ENCODE data around the gene PARD6G. TPM values are rescaled to one million over a fixed set of nuclear protein-coding genes. Genes with fewer than 3 reads are reported as not detected.
"Not testable (repeated sequence)": the region's sequence is repeated elsewhere in the genome, so short reads cannot be mapped to it uniquely, and the experiment has no call there.

The PARD6G gene, protein sequence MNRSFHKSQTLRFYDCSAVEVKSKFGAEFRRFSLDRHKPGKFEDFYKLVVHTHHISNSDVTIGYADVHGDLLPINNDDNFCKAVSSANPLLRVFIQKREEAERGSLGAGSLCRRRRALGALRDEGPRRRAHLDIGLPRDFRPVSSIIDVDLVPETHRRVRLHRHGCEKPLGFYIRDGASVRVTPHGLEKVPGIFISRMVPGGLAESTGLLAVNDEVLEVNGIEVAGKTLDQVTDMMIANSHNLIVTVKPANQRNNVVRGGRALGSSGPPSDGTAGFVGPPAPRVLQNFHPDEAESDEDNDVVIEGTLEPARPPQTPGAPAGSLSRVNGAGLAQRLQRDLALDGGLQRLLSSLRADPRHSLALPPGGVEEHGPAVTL
- 28.0 and 28.3 TPM in 2 replicates for total RNA-seq
- long read RNA-seq, partial matches to known transcripts = 2 of 6 reads
- long read RNA-seq, other reads (novel, unspliced or antisense) = 4 of 6 reads

DNA sequence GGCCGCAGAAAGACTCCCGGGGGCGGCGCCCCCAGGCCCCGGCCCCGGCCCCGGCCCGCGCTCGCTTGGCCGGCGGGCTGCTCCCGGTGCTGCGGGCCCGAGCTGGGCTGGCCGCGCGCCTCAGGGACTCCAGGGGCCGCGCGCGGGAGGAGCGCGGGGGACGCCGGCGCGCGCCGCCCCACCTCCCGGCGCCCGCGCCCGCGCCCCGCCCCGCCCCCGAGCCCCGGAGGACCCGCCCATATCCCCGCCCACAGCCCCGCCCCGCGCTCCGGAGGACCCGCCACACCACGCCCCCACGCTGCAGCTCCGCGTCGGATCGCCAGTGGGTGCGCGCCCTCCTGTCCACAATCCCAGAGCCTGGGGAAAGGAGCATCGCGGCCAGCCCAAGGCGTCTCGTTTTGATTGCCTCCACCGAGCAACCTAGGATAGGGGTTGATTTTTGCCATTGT, at the start of gene PARD6G:
Gene PARD6G (minus strand): TSS at position 122 of the 449 bp plus-strand sequence. CDS start 166 bp downstream, outside the sequence.
- Mint-ChIP-seq H3K4me1 (peaks cover 10% of the 10 kb centered on the region), H3K36me3 (ENCODE audit: low read depth) (no peaks in the 10 kb centered on the region), H3K4me3 (peak within 1 kb of the TSS; percentile 83), H3K27ac (ENCODE audit: unreplicated experiment) (peak within 1 kb of the TSS; percentile 50), H3K27me3 (ENCODE audit: low read depth) (no peaks in the 10 kb centered on the region), H3K9me3 (no peaks in the 10 kb centered on the region)
- DNase-seq (ENCODE audit: low read depth, low spot score) = peak; percentile 77
- TF ChIP-seq, protein P1, sequence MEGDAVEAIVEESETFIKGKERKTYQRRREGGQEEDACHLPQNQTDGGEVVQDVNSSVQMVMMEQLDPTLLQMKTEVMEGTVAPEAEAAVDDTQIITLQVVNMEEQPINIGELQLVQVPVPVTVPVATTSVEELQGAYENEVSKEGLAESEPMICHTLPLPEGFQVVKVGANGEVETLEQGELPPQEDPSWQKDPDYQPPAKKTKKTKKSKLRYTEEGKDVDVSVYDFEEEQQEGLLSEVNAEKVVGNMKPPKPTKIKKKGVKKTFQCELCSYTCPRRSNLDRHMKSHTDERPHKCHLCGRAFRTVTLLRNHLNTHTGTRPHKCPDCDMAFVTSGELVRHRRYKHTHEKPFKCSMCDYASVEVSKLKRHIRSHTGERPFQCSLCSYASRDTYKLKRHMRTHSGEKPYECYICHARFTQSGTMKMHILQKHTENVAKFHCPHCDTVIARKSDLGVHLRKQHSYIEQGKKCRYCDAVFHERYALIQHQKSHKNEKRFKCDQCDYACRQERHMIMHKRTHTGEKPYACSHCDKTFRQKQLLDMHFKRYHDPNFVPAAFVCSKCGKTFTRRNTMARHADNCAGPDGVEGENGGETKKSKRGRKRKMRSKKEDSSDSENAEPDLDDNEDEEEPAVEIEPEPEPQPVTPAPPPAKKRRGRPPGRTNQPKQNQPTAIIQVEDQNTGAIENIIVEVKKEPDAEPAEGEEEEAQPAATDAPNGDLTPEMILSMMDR (conservative IDR thresholded peaks at IDR 0.05) = no peak

DNA sequence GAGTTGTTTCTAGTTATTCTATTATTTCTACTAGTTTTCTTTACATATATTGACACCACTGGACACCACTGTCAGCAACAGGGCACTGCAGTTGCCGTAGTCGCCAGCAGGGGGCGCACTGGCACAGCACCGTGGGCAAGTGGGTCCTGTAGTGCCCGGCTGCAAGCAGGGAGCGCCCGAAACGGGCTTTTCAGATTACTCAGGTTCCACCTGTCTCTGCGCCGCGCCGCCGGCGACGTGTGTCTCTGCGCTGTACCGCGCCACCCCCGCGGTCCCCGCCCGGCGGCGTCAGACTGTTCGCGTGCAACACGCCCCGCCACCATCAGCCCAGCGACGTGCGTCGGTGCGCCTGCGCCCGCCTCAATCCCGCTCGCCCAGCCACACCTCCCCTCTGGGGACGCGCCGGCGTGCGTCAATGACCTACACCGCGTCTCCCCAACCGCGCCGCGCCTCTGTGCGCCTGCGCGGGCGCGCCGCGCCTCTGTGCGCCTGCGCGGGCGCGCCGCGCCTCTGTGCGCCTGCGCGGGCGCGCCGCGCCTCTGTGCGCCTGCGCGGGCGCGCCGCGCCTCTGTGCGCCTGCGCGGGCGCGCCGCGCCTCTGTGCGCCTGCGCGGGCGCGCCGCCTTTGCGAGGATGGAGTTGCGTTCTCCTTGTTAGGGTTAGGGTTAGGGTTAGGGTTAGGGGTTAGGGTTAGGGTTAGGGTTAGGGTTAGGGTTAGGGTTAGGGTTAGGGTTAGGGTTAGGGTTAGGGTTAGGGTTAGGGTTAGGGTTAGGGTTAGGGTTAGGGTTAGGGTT, 15.1 kb upstream of the PARD6G start:
- peak overlapping the region; percentile 72 for H3K4me3 Mint-ChIP-seq
- H3K4me1 Mint-ChIP-seq; H3K36me3 Mint-ChIP-seq (ENCODE audit: low read depth); H3K27me3 Mint-ChIP-seq (ENCODE audit: low read depth); H3K27ac Mint-ChIP-seq (ENCODE audit: unreplicated experiment); H3K9me3 Mint-ChIP-seq: not testable (repeated sequence)
- peak; percentile 34 for DNase-seq (ENCODE audit: low read depth, low spot score)
- TF ChIP-seq, protein P1 (conservative IDR thresholded peaks at IDR 0.05) = peak; percentile 59

DNA sequence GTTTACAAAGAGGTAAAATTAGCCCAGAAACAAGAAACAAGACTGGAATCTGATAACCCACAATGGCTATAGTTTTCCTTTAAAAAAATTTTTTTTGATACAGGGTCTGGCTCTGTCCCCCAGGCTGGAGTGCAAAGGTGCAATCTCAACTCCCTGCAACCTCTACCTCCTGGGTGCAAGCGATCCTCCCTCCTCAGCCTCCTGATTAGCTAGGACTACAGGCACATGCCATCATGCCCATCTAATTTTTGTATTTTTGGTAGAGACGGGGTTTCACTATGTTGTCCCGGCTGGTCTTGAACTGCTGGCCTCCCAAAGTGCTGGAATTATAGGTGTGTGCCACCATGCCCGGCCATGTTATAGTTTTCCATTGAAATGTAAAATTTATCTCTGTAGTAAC, 12.3 kb upstream of the PARD6G start:
- no peak overlapping the region for H3K4me3 Mint-ChIP-seq
- H3K27ac Mint-ChIP-seq (ENCODE audit: unreplicated experiment) = no peak overlapping the region
- peaks cover 6% of the 10 kb centered on the region for H3K9me3 Mint-ChIP-seq
- H3K36me3 Mint-ChIP-seq (ENCODE audit: low read depth) = peaks cover 5% of the 10 kb centered on the region
- H3K4me1 Mint-ChIP-seq = no peaks in the 10 kb centered on the region
- no peaks in the 10 kb centered on the region for H3K27me3 Mint-ChIP-seq (ENCODE audit: low read depth)
- DNase-seq (ENCODE audit: low read depth, low spot score) = no peak
- TF ChIP-seq, protein P1 (conservative IDR thresholded peaks at IDR 0.05) = no peak

DNA sequence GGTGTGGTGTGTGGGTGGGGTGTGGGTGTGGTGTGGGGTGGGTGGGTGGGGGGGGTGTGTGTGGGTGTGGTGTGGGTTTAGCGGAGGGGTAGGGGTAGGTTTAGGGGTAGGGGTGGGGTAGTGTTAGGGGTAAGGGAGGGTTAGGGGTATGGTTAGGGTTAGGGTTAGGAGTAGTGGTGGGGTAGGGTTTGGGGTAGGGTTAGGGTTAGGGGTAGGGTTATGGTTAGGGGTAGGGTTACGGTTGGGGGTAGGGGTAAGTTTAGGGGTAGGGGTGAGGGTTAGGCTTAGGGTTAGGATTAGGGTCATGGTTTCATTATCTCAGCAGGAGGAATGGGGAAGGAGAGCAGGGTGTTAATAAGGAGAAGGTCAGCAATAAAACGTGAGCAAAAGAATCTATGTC, 11.3 kb upstream of the PARD6G start:
- TF ChIP-seq, protein P1 (conservative IDR thresholded peaks at IDR 0.05) = no peak
- H3K27ac Mint-ChIP-seq (ENCODE audit: unreplicated experiment) = no peak overlapping the region
- H3K27me3 Mint-ChIP-seq (ENCODE audit: low read depth) = no peaks in the 10 kb centered on the region
- DNase-seq (ENCODE audit: low read depth, low spot score) = no peak
- no peak overlapping the region for H3K4me3 Mint-ChIP-seq
- H3K36me3 Mint-ChIP-seq (ENCODE audit: low read depth) = peaks cover 5% of the 10 kb centered on the region
- H3K9me3 Mint-ChIP-seq = peaks cover 6% of the 10 kb centered on the region
- H3K4me1 Mint-ChIP-seq = no peaks in the 10 kb centered on the region

DNA sequence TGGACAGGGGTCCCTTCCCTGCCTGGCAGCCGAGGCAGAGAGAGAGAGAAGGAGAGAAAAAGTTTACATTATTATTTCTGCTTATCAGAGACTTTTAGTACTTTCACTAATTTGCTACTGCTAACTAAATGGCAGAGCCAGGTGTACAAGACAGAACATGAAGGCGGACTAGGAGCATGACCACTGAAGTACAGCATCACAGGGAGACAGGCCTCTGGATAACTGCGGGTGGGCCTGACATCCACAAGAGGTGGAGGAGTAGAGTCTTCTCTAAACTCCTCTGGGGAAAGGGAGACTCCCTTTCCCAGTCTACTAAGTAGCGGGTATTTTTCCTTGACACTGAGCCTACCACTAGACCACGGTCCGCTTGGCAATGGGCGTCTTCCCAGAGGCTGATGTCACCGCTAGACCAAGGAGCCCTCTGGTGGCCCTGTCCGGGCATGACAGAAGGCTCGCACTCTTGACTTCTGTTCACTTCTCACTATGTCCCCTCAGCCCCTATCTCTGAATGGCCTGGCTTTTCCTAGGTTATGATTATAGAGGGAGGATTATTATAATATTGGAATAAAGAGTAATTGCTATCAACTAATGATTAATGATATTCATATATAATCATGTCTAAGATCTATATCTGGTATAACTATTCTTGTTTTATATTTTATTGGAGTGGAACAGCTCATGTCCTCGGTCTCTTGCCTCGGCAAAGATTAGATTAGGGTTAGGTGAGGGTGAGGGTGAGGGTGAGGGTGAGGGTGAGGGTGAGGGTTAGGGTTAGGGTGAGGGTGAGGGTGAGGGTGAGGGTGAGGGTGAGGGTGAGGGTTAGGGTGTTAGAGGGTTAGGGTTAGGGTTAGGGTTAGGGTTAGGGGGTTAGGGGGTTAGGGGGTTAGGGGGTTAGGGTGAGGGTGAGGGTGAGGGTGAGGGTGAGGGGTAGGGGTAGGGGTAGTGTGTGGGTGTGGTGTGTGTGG, 10.5 kb upstream of the PARD6G start:
- not testable (repeated sequence) for H3K27ac Mint-ChIP-seq (ENCODE audit: unreplicated experiment); H3K27me3 Mint-ChIP-seq (ENCODE audit: low read depth); H3K36me3 Mint-ChIP-seq (ENCODE audit: low read depth); H3K9me3 Mint-ChIP-seq; H3K4me1 Mint-ChIP-seq
- TF ChIP-seq, protein P1 (conservative IDR thresholded peaks at IDR 0.05) = peak; percentile 84
- peak overlapping the region; percentile 50 for H3K4me3 Mint-ChIP-seq
- DNase-seq (ENCODE audit: low read depth, low spot score) = peak; percentile 70
